ENCODE data around the gene TMEM225B. TPM values are rescaled to one million over a fixed set of nuclear protein-coding genes. Genes with fewer than 3 reads are reported as not detected.
"Not testable (repeated sequence)": the region's sequence is repeated elsewhere in the genome, so short reads cannot be mapped to it uniquely, and the experiment has no call there.

TMEM225B gene, protein sequence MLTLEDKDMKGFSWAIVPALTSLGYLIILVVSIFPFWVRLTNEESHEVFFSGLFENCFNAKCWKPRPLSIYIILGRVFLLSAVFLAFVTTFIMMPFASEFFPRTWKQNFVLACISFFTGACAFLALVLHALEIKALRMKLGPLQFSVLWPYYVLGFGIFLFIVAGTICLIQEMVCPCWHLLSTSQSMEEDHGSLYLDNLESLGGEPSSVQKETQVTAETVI
- 1 to 10 TPM in 1 of 4 donors, under 1 TPM in 1, not detected in 2; 0.68 to 1.6 TPM for total RNA-seq

- no peaks in the 10 kb centered on the region for H3K27me3 ChIP-seq
- no peak within 1 kb of the TSS for H3K4me3 ChIP-seq
- WGBS, 2 donors (ENCODE audit: low coverage in 1 of 2) = 73 to 88% methylated on average over 10 to 28 of the region's 34 CpGs
- no peaks in the 10 kb centered on the region for H3K4me1 ChIP-seq
- no peak for DNase-seq
- intact Hi-C loops (cut with DNase I; ENCODE audit: low total_unique reads) = no loop called here
- no peaks in the 10 kb centered on the region for H3K36me3 ChIP-seq
- no peaks in the 10 kb centered on the region for H3K9me3 ChIP-seq
- in situ Hi-C loops (cut with MboI; ENCODE audit: low pct_ligation_motif_present in 1 of 4, low pct_unique_long_range_greater_than_20kb in 1 of 4, low sequenced_read_pairs in 3 of 4) = no loop called here
- TF ChIP-seq EP300 (IDR thresholded peaks at IDR 0.05; ENCODE audit: low read depth) (no peak), POLR2A (IDR thresholded peaks at IDR 0.05) (no peak), POLR2AphosphoS5 (IDR thresholded peaks at IDR 0.05) (no peak)
- TF ChIP-seq, protein P1, sequence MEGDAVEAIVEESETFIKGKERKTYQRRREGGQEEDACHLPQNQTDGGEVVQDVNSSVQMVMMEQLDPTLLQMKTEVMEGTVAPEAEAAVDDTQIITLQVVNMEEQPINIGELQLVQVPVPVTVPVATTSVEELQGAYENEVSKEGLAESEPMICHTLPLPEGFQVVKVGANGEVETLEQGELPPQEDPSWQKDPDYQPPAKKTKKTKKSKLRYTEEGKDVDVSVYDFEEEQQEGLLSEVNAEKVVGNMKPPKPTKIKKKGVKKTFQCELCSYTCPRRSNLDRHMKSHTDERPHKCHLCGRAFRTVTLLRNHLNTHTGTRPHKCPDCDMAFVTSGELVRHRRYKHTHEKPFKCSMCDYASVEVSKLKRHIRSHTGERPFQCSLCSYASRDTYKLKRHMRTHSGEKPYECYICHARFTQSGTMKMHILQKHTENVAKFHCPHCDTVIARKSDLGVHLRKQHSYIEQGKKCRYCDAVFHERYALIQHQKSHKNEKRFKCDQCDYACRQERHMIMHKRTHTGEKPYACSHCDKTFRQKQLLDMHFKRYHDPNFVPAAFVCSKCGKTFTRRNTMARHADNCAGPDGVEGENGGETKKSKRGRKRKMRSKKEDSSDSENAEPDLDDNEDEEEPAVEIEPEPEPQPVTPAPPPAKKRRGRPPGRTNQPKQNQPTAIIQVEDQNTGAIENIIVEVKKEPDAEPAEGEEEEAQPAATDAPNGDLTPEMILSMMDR (IDR thresholded peaks at IDR 0.05) = no peak
- H3K27ac ChIP-seq = no peak within 1 kb of the TSS
These were observed at the start of gene TMEM225B for GRCh38 chr7:99597762-99598501. TMEM225B (plus strand) TSS chr7:99598267; CDS start chr7:99604389, 6,122 bp downstream.

DNA sequence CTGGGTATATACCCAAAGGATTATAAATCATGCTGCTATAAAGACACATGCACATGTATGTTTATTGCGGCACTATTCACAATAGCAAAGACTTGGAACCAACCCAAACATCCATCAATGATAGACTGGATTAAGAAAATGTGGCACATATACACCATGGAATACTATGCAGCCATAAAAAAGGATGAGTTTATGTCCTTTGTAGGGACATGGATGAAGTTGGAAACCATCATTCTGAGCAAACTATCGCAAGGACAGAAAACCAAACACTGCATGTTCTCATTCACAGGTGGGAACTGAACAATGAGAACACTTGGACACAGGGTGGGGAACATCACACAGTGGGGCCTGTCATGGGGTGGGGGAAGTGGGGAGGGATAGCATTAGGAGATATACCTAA lies 48.5 kb upstream of the TMEM225B start:
- H3K4me1 ChIP-seq = peaks cover 0 to 18% (median 9%) of the 10 kb centered on the region in 4 donors
- H3K27ac ChIP-seq; H3K4me3 ChIP-seq; in situ Hi-C loops (cut with MboI; ENCODE audit: low pct_ligation_motif_present in 1 of 4, low pct_unique_long_range_greater_than_20kb in 1 of 4, low sequenced_read_pairs in 3 of 4); H3K27me3 ChIP-seq; DNase-seq: not testable (repeated sequence)
- peaks cover 0 to 12% (median 2%) of the 10 kb centered on the region in 4 donors for H3K36me3 ChIP-seq
- peaks cover 0 to 12% of the 10 kb centered on the region in 2 donors for H3K9me3 ChIP-seq
- 100% methylated on average over 2 of the region's 2 CpGs; no CpG with 5 or more reads in 1 of the 2 donors for WGBS, 2 donors (ENCODE audit: low coverage in 1 of 2)
- intact Hi-C loops (cut with DNase I; ENCODE audit: low total_unique reads) = loop anchor here (2.0 kb wide), 1 partner anchor 33 kb away; no protein-coding TSS in a partner anchor

DNA sequence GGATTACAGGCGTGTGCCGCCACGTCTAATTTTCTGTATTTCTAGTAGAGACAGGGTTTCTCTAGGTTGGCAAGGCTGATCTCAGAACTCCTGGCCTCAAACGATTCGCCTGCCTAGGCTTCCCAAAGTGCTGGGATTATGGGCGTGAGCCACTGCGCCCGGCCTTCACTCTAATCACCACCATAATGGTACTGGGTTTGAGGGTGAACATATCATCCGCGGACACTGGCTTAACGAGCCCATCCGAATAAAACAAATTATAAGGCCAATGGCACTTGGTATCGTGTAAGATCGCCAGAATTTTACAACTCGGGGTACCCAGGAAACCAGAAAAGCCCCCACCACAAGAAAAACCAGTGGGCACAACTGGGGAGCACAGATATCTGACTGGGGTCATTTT lies 46.7 kb upstream of the TMEM225B start:
- in situ Hi-C loops (cut with MboI; ENCODE audit: low pct_ligation_motif_present in 1 of 4, low pct_unique_long_range_greater_than_20kb in 1 of 4, low sequenced_read_pairs in 3 of 4) (loop anchor here in 1 of 4 donors (10.0 kb wide), 1 partner anchor 47 kb away; the partner anchor contains the start of genes ZKSCAN5 and ZNF394), intact Hi-C loops (cut with DNase I; ENCODE audit: low total_unique reads) (no loop called here)
- H3K4me3 ChIP-seq = peak overlapping the region; percentile 72 to 96 (median 78)
- H3K4me1 ChIP-seq = peaks cover 0 to 18% (median 9%) of the 10 kb centered on the region in 4 donors
- no peak for TF ChIP-seq POLR2AphosphoS5 (IDR thresholded peaks at IDR 0.05)
- TF ChIP-seq POLR2A (IDR thresholded peaks at IDR 0.05) = no peak
- TF ChIP-seq EP300 (IDR thresholded peaks at IDR 0.05; ENCODE audit: low read depth) = no peak
- TF ChIP-seq, protein P1 (IDR thresholded peaks at IDR 0.05) = no peak
- no peak for DNase-seq
- H3K27me3 ChIP-seq = no peaks in the 10 kb centered on the region
- peak overlapping the region; percentile 79 to 86 (median 84) for H3K27ac ChIP-seq
- peaks cover 0 to 15% (median 2%) of the 10 kb centered on the region in 4 donors for H3K36me3 ChIP-seq
- peaks cover 0 to 12% of the 10 kb centered on the region in 2 donors for H3K9me3 ChIP-seq
- WGBS, 2 donors (ENCODE audit: low coverage in 1 of 2) = 23% methylated on average over 15 of the region's 15 CpGs; no CpG with 5 or more reads in 1 of the 2 donors

- Histone ChIP-seq H3K9me3 (peaks cover 0 to 12% of the 10 kb centered on the region in 2 donors), H3K27me3 (no peaks in the 10 kb centered on the region), H3K4me3 (peak within 1 kb of the TSS; percentile 72 to 96 (median 78)), H3K27ac (peak within 1 kb of the TSS; percentile 79 to 86 (median 84)), H3K4me1 (peaks cover 2 to 23% (median 10%) of the 10 kb centered on the region in 4 donors), H3K36me3 (peaks cover 0 to 15% (median 3%) of the 10 kb centered on the region in 4 donors)
- TF ChIP-seq, protein P1 (IDR thresholded peaks at IDR 0.05) = no peak
- TF ChIP-seq POLR2AphosphoS5 (IDR thresholded peaks at IDR 0.05) (peak; percentile 77 to 89 (median 87)), POLR2A (IDR thresholded peaks at IDR 0.05) (peak; percentile 81), EP300 (IDR thresholded peaks at IDR 0.05; ENCODE audit: low read depth) (no peak)
- in situ Hi-C loops (cut with MboI; ENCODE audit: low pct_ligation_motif_present in 1 of 4, low pct_unique_long_range_greater_than_20kb in 1 of 4, low sequenced_read_pairs in 3 of 4) = loop anchor here in 1 of 4 donors (10.0 kb wide), 1 partner anchor 47 kb away; the partner anchor contains the start of genes ZKSCAN5 and ZNF394
- peak; percentile 90 for DNase-seq
- intact Hi-C loops (cut with DNase I; ENCODE audit: low total_unique reads) = no loop called here
- WGBS, 2 donors (ENCODE audit: low coverage in 1 of 2) = 0 to 1% methylated on average over 12 to 21 of the region's 37 CpGs
These were observed 46.2 kb upstream of the TMEM225B start, which contains the start of gene FAM200A for GRCh38 chr7:99551767-99552463. FAM200A (minus strand) TSS chr7:99552114; CDS start chr7:99548407, 3,707 bp downstream.

All from transverse colon (tissue), 4 donors.